Femur (tissue), 1 donor: ENCODE measurements around the gene TNFRSF25.
"Not testable (repeated sequence)": the region's sequence is repeated elsewhere in the genome, so short reads cannot be mapped to it uniquely, and the experiment has no call there.

Source experiments
- DNase-seq: peaks from one replicate; pipeline ENCODE4 v3.0.0-alpha.2; 2017

The TNFRSF25 gene

DNA sequence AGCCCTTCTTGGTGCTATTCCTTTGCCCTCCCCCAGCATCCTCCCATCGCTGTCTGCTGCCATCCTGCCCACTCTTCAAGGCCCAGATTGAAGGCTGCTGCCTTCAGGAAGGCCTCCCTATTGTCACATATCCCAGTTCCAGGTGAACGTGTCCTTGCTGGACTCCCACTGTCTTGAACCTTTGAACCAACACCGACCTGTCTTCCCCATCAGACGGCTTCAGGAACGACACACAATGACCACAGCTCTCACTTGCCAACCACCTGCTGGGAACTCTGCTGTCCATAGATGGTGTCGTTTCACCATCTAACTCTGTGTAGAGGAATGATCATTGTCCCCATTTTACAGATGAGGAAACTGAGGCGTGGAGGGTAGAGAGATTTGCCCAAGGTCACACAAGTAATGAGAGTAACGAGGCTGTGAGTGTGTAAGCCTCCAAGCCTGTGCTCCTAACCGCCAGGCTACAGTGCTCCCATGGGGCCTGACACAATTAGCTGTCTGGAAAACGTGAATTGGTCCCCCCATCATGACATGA is 35.4 kb upstream of the TNFRSF25 start:
- DNase-seq, result no peak

DNA sequence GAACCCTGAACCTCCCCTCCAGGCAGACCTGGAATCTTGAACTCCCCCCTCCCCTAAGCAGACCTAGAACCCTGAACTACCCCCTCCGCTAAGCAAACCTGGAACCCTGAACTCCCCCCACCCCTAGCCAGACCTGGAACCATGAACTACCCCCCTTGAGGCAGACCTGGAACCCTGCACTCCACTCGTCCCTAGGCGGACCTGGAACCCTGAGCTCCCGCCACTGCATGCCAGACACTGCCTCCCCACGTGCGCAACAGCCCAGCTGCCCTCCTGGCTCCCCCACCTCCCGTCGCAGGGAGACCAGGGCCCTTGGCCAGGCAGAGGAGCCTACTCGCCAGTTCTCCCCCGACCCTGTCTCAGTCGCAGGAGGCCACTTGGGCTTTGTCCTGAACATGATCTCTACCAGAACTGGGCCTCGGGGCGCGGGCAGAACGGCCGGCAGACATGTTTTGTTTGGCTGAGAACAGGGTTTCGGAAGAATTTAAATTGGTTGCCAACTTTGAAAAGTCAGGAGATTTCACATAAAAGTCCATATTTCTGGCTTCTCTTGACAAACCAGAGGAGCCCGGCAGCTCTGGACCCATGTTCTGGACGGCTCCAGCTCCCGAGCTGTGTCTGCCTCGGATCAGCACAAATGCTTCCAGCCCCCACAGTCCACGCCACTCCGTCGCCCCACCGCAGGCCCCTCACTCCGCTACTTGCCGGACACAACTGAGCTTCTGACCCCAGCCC is 34.7 kb upstream of the TNFRSF25 start:
- no peak for DNase-seq

DNA sequence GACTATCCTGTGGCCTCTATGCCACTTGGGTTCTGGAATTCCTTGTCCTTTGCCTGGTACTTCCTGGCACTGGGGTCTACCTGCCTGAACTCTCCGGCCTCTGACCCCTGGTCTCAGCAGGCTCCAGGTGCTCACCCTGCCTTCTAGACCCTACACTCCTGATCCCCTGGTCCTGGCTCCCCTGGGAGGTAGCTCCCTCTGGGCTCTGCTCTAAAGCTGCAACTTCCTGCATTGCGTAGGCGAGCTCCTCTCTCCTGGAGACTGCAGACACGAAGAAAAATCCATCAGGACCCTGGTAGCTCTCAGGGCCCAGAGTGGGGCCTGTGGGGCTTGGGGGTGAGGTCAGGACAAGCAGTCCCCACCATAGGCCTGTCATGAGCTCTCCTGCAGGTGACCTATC is 33.3 kb upstream of the TNFRSF25 start:
- peak; percentile 17 for DNase-seq

DNA sequence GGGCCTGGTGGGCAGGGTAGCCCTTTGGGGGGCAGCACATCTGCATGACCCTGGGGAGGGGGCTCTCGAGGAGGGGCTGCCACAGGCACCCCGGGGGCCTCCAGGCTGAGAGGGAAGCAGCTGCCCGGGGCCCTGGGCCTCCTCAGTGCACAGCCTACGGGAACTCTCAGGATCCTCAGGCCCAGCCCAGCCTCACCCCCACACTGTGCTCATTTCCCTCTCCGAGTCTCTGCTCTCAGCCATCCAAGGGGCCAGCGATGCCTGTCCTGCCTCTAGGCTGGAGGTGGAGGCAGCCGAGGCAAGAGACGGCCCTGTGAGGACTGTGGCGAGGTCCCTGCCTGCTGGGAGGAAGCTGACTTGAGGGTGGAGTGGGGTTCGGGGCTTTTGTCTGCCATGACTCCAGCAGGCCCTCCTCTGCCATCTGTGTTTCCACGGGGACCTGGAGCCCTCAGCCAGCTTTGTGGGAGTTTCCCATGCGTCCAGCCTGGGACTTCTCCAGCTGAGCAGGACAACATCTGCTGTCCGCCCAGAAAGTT is 32.7 kb upstream of the TNFRSF25 start:
- DNase-seq, result peak; percentile 39

DNA sequence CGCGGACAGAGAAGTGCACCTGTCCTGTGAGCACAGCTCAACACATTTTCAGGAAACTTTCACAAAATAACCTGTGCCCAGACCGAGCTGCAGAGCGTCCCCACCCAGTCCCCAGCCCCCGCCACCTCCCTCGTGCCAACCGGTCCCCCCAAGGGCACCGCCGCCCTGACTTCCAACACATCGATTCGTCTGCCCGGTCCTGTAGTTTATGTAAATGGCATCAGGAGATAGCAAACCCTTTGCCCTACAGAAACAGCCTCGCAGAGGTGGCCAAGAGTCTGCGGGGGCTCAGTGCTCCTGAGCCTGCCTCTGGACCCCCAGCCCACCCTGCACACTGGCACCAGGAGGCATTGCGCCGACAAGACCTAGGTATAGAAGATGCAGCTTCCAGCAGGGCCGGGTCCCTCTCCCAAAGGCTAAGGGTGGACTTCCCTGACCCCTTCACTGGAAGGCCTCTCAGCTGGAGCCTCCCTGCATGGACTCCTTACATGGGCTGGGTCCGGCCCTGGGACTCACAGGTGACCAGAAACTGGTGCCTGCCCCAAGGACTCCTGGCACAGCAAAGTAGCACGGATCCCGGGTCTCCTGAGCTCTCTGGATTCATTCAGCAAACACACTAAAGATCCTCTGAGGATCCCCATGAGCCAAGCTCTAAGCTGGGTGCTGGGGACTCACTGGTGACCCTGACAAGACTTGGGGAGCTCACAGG is 32.0 kb upstream of the TNFRSF25 start:
- peak; percentile 31 for DNase-seq

DNA sequence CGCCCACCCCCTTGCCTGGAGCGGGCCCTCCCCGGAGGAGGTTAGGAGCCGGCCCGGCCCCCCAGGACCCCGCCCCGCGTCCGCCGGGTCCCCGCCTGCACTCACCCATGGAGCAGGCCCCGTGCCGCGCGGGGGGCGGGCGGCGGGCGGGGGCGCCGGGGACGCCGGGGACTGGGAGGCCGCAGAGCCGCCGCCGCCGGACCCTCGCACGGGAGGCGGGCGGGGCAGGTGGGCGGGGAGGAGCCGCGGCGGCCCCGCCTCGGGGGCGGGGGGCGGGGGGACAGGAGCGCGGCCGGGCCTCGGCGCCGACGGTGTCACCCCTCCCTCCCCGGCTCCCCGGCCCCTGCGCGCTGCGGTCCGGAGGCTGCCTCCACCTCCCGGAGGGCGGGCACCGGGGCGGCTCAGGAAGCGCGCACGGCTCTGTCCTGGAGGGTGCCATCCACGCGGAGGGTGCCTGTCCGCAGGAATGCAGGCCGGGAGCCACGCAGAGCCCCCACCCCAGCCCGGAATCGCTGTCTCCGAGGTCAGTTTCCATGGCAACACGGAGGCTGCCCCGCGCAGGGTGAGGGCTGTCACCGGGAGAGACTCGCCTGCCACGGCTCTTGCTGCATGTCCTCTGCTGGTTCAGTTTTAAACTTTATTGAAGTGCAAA is 31.4 kb upstream of the TNFRSF25 start:
- no peak for DNase-seq

DNA sequence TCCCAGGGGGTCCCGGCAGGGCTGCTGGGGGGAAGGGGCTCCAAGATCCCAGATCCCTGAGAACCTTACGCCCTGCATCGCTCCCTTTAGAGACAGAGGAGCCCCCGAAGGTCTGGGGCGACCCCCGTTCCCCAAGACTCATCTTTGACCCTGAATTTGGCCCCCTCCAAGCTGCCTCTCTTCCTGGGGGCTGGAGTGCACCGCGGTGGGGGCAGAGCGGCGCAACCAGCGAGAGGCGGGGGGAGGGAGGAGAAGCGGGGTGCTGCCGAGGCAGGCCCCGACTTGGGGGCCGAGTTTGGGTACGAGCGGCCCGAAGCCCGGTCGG is 30.9 kb upstream of the TNFRSF25 start:
- DNase-seq, result peak; percentile 24

DNA sequence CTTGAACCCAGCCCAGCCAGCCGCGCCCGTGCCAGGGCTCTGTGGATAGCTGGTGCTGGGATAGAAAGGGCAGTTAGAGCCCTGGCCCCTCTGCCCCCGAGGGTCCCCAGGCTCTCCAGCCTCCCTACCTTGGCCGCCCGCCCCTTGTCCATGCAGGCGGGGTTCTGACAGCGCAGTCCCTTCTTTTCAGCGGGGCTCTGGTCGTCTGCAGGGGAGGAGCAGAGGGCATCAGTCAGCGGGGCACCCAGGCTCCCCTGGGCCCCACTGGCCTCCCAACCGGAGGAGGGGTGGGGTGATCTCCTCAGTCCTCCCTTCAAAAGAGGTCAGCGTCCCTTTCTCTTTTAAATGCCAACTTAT is 30.4 kb upstream of the TNFRSF25 start:
- DNase-seq, result peak; percentile 33

DNA sequence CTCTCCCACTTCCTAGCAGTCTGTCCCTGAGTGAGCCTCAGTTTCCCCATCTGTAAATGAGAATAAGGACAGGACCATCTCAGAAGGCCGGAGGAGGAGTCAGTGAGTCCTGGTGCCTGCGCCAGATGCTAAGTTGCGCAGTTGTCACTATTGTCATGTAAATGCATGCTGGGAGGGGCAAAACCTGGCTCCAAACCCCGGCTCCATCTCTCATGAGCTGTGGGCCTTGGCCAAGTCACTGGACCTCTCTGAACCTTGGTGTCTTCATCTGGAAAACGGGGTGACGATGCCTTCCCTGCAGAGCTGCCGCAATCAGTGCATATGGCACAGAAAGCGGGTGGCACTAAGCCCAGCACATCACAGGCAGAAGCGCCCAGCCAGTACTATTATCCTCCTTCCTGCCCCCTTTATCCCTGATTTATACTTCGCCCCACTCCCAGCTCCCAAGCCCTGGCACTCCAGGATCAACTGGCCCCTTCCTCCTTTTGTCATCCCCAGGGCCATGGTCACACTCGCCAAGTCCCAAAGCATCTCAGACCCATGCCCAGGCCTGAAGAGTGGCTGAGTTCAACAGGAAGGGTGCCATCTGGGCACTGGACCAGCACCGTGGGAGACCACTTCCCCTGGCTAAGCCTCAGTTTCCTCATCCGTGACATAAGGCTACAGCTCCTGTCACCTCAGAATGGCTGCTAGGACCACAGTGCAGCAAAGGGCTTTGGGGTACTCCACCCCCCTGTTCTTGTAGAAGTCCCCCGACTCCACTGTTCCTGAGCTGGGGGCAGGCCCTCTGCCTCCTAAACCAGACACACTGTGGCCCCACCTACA is 29.8 kb upstream of the TNFRSF25 start:
- DNase-seq, result peak; percentile 24

DNA sequence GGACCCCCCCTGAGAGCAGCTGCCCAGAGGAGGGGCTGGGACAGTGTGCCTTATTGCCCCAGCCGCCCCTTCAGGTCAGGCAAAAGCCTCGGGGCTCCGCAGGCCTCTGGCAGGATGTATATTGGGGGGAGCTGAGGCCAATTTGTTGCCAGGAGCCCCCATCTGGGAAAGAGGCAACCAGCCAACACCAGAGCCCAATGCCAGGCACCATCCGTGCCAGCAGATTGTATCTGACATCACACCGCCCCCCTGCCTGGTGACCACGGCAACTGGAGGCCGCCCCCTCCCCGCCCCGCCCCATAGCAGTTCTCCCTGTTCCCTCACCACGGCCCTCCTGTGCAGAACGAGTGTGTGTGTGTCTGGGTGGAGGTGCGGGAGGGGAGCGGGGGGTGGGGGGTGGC is 29.1 kb upstream of the TNFRSF25 start:
- peak; percentile 39 for DNase-seq

DNA sequence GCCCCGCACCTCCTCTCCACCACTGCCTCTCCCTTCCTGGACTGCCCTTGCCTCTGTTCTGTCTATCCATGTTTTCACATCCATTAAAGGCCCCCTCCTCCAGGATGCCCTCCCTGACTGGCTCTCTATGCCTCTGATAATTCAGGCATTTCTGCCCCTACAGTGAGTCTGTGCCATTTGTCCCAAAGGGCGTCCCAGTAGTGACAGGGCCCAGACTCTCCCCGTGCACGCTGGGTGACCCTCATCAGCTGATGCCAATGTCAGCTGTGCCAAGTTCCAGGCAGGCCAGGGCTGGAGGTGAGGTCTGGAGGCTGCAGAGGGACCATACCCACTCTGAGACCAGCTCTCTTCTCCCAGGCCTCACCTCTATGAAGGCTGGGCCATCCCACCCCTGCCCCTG is 28.7 kb upstream of the TNFRSF25 start:
- no peak for DNase-seq

DNA sequence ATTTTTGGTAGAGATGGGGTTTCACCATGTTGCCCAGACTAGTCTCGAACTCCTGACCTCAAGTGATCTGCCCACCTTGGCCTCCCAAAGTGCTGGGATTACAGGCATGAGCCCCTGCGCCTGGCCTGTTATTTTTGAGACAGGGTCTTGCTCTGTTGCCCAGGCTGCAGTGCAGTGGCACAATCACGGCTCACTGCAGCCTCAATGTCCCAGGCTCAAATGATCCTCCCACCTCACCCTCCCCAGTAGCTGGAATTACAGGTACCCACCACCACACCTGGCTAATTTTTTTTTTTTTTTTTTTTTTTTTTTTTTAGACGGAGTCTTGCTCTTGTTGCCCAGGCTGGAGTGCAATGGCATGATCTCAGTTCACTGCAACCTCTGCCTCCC is 27.9 kb upstream of the TNFRSF25 start:
- DNase-seq, result not testable (repeated sequence)

DNA sequence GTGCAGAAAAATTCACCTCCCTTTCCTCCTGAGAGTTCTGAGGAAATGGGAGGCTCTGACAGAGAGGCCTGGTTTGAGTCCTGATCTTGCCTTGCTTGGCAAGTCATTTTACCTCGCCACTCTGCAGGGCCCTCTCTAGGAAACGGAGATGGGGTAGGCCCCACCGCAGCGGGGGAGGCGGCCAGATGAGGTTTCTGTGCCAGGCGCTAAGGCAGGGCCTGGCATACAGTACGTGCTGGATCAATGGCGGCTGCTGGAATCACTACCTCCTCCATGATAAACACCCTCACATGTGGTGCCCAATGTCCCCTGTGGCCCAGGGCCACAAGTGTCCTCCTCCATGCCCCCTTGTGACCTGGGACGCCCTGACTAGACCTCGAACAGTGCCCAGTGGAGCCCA is 26.0 kb upstream of the TNFRSF25 start:
- no peak for DNase-seq

DNA sequence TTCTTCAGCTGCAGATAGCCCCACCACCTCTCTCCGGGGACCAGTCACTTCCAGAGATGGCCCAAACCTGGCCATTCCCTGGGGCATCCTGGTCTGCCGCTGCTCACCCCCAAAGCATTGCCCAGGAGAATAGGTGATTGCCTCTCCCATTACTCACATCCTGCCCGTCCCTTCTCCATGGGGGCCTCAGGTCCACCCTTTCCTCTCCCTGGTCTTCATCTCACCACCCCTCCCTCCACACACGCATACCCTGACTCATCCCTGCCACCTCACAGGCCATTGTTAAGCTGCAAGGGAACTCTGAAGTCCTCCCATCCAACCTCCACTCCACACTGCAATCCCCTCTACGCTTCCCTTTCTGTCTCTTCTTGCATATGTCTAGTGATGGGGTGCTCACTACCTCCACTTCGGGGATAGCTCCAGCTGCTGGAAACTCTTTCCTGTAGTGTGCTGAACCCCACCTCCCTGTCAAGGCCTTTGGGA is 25.5 kb upstream of the TNFRSF25 start, which contains the start of gene PLEKHG5:
Gene PLEKHG5 (minus strand): TSS at position 188 of the 483 bp plus-strand sequence. CDS start 14,096 bp downstream, outside the sequence.
- DNase-seq, result no peak

DNA sequence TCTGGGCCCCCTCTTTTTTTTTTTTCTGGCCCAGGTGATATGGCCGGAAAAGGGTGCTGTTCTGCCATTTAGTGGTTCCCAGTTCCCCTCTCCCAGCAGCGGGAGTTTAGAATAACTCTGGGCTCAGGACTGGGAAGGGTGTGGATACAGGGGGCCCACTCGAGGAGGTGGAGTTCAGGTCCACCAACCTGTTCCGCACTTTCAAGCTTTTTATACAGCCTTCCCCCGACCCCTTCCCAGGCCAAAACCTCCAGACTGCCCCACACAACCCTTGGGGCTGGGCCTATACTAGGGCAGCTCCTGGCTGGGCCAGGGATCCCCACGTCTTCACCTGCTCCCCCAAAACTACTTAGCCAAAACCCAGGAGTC is 25.1 kb upstream of the TNFRSF25 start:
- no peak for DNase-seq

DNA sequence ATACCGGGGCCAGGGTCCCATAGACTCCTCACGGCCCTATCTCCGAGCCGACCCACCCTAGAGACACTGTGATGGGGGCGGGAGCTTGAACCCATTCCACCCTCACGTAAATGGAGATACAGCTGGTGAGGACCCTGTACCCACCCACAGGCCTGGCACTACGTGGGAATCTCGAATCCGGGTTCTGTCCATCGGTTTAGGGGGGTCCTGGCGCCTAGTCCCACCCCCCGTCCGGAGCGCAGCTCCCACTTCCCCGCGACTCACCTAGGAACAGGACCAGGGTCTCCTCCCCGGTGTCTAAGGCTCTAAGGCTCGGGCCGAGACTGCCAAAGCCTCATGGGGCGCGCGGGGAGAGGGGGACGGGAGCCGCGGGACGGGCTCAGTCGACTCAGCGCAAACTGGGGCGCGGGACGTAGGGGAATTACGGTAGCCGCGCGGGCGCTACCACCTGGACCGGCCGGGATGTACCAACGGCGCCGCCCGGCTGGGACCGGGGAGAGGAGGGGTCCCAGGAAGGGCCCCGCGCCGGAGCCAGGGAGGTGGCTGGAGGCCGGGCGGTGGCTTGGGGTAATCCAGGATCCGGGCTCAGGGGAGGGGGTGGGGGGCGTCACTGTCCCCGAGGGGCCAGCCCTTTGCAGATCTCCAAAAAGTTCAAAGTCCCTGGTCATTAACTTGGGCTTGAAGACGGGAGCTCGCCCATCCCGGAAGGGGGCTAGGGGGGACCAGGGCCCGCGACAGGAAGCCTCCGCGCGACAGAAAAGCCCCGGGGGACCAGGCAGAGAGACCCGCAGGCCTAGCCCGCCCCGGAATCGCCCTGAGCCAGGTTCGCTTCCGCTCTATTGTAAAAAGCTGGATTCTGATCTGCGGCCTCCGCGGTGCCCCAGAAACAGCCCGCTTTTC is 24.5 kb upstream of the TNFRSF25 start:
- DNase-seq, result no peak

DNA sequence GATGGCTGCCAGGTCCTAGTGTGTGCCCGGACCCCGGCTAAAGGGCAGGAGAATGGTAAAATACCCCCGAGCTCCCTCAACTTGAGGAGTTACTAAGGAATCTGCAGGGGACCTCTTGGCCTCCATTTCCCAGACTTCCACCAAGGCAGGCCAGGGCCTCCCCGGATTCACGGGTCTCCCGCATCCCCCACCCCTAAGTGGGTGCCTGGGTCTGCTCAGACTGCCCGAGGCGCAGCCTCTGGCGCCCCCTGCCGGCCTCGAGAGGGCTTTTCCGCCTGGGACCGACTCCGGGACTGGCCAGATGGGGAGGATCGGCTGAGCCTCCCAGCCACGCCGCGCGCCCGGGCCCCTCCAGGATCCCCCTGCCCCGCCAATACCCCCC is 23.8 kb upstream of the TNFRSF25 start:
- peak; percentile 79 for DNase-seq

DNA sequence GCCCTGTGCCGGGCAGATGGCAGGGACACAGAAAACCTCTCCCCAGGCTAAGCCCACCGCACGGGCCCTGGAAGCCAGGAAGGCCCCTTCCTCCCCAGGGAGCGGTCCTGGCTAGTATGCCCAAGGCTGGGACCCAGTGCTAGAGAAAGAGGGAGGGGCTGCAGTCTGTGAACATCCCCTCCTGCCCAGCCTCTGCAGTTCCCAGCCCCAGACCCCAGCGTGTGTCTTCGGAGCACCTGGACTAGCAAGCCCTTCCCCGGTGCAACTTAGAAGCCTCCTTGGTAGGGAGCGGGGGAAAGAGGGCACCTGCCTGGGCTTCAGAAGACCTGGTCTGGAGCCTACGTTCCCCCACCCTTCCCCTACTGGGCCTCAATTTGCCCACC is 23.4 kb upstream of the TNFRSF25 start:
- DNase-seq, result no peak

DNA sequence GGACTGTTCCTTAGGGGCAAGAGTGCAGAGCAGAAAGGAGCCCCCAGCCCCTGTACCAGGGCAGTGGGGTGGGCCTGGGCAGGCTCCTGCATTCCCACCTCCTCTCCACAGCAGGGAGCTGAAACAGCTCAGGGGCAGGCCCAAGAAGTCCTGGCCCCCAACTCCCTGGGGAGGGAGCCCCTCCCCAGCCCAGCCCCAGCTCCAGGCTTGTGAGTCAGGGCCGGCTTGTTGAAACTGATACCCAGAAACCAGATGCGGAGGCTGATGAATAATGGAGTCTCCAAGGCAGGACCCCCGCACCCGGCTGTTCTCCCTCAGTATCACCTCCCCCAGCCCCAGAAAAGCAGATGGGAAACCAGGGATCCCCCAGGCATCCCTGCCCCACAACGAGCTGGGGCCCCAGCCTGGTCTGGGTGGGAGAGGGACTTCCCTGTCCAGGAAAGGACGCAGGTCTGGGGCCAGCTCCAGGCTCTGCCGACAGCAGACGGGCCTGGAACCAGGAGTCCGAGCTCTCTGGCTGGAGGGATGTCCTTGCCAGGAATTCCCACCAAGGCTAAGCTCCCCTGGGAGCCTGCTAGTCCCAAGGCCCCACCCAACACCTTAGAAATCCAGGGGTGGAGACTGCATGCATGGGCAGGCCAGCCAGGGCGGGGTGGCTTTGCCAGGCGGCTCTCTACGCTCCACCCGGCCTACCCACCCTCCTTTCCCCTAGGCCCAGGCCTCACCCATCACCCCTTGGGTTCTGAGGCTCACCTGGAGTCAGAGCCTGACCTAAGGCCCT is 22.8 kb upstream of the TNFRSF25 start:
- DNase-seq, result no peak

DNA sequence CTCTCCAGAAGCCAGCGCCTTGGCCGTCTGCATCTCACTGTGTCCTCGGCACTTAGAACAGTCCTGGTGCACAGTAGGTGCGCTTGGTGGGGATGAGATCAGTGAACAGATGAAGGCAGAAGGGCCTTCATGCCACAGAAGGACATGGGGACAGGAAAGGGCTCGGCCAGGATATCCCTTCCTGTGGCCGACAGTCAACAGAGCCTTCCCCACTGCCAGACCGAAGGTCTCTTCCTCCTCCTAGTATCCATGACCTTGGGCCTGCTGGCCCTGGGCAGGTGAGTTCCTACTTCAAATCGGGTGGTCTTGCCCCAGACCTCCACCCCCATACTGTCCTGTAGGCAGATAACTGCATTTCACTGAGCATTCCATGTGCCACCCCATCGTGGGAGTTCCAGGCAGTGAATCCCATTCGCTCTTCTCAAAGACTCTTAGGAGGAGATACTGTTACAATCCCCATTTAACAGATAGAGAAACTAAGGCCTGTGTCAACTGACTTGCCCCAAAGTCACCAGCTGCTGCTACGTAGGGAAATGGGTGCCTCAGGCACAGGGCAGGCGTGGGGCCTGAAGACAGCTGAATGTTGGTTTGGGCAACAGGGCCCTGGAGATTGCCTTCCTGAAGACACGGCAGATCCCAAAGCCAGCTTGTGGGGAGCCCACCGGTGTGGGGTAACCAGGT is 22.0 kb upstream of the TNFRSF25 start:
- no peak for DNase-seq
